ENCODE results near the gene KRT5. TPM values are rescaled to one million over a fixed set of nuclear protein-coding genes. Genes with fewer than 3 reads are reported as not detected.

Gene KRT5
- total RNA-seq, 2 experiments from 2014 or later, result not detected

GRCh38 chr12:52551216-52551865 is 31.1 kb upstream of the KRT5 start:
- H3K27ac Mint-ChIP-seq, result no peak overlapping the region

GRCh38 chr12:52546126-52546525 is 25.9 kb upstream of the KRT5 start:
- Mint-ChIP-seq H3K27ac (no peak overlapping the region), H3K4me3 (no peak overlapping the region), H3K9me3 (no peaks in the 10 kb centered on the region), H3K4me1 (ENCODE audit: low read depth) (no peaks in the 10 kb centered on the region), H3K36me3 (ENCODE audit: low read depth) (no peaks in the 10 kb centered on the region), H3K27me3 (ENCODE audit: low read depth) (no peaks in the 10 kb centered on the region)
- CTCF ChIA-PET, result no interaction called here
- no peak for DNase-seq
- intact Hi-C loops (cut with micrococcal nuclease), result no loop called here

More at GRCh38 chr12:52551216-52551865, 31.1 kb upstream of the KRT5 start:
- no peaks in the 10 kb centered on the region for H3K27me3 Mint-ChIP-seq (ENCODE audit: low read depth)
- DNase-seq, result no peak
- H3K36me3 Mint-ChIP-seq (ENCODE audit: low read depth), result no peaks in the 10 kb centered on the region
- CTCF ChIA-PET, result interaction anchor here (0.6 kb wide), 1 partner anchor 431 kb away, joined by 3 read pairs; no protein-coding TSS in a partner anchor
- H3K4me1 Mint-ChIP-seq (ENCODE audit: low read depth), result no peaks in the 10 kb centered on the region
- intact Hi-C loops (cut with micrococcal nuclease), result no loop called here
- no peaks in the 10 kb centered on the region for H3K9me3 Mint-ChIP-seq
- no peak overlapping the region for H3K4me3 Mint-ChIP-seq

GRCh38 chr12:52543985-52544883 is 24.0 kb upstream of the KRT5 start:
- intact Hi-C loops (cut with micrococcal nuclease), result no loop called here

GRCh38 chr12:52542785-52543318 is 22.7 kb upstream of the KRT5 start:
- CTCF ChIA-PET, result no interaction called here
- no peaks in the 10 kb centered on the region for H3K27me3 Mint-ChIP-seq (ENCODE audit: low read depth)
- H3K9me3 Mint-ChIP-seq, result no peaks in the 10 kb centered on the region
- no peak overlapping the region for H3K27ac Mint-ChIP-seq
- no peak for DNase-seq
- H3K4me1 Mint-ChIP-seq (ENCODE audit: low read depth), result no peaks in the 10 kb centered on the region
- intact Hi-C loops (cut with micrococcal nuclease), result no loop called here
- no peaks in the 10 kb centered on the region for H3K36me3 Mint-ChIP-seq (ENCODE audit: low read depth)
- H3K4me3 Mint-ChIP-seq, result no peak overlapping the region

More at GRCh38 chr12:52543985-52544883, 24.0 kb upstream of the KRT5 start:
- Mint-ChIP-seq H3K27me3 (ENCODE audit: low read depth) (no peaks in the 10 kb centered on the region), H3K9me3 (no peaks in the 10 kb centered on the region), H3K36me3 (ENCODE audit: low read depth) (no peaks in the 10 kb centered on the region), H3K4me1 (ENCODE audit: low read depth) (no peaks in the 10 kb centered on the region), H3K4me3 (no peak overlapping the region), H3K27ac (no peak overlapping the region)
- DNase-seq, result no peak
- CTCF ChIA-PET, result interaction anchor here (0.9 kb wide), 1 partner anchor 322 kb away, joined by 3 read pairs; no protein-coding TSS in a partner anchor

GRCh38 chr12:52542157-52542556 is 22.0 kb upstream of the KRT5 start:
- Mint-ChIP-seq H3K4me3 (no peak overlapping the region), H3K27ac (no peak overlapping the region), H3K36me3 (ENCODE audit: low read depth) (no peaks in the 10 kb centered on the region), H3K4me1 (ENCODE audit: low read depth) (no peaks in the 10 kb centered on the region), H3K27me3 (ENCODE audit: low read depth) (no peaks in the 10 kb centered on the region), H3K9me3 (no peaks in the 10 kb centered on the region)
- intact Hi-C loops (cut with micrococcal nuclease), result no loop called here
- CTCF ChIA-PET, result interaction anchor here (1.8 kb wide), 1 partner anchor 337 kb away, joined by 6 read pairs; no protein-coding TSS in a partner anchor
- DNase-seq, result peak; percentile 10

GRCh38 chr12:52541709-52542108 is 21.5 kb upstream of the KRT5 start:
- CTCF ChIA-PET, result interaction anchor here (1.8 kb wide), 1 partner anchor 338 kb away, joined by 6 read pairs; no protein-coding TSS in a partner anchor
- DNase-seq, result no peak
- Mint-ChIP-seq H3K9me3 (no peaks in the 10 kb centered on the region), H3K27me3 (ENCODE audit: low read depth) (no peaks in the 10 kb centered on the region), H3K4me1 (ENCODE audit: low read depth) (no peaks in the 10 kb centered on the region), H3K36me3 (ENCODE audit: low read depth) (no peaks in the 10 kb centered on the region), H3K27ac (no peak overlapping the region), H3K4me3 (no peak overlapping the region)
- intact Hi-C loops (cut with micrococcal nuclease), result no loop called here

- no peaks in the 10 kb centered on the region for H3K9me3 Mint-ChIP-seq
- no peak overlapping the region for H3K4me3 Mint-ChIP-seq
- no peaks in the 10 kb centered on the region for H3K36me3 Mint-ChIP-seq (ENCODE audit: low read depth)
- H3K27me3 Mint-ChIP-seq (ENCODE audit: low read depth), result no peaks in the 10 kb centered on the region
- intact Hi-C loops (cut with micrococcal nuclease), result no loop called here
- H3K4me1 Mint-ChIP-seq (ENCODE audit: low read depth), result no peaks in the 10 kb centered on the region
- DNase-seq, result no peak
- CTCF ChIA-PET, result interaction anchor here (1.8 kb wide), 1 partner anchor 339 kb away, joined by 6 read pairs; no protein-coding TSS in a partner anchor
- H3K27ac Mint-ChIP-seq, result no peak overlapping the region
These were observed 20.3 kb upstream of the KRT5 start for GRCh38 chr12:52540531-52540930.

GRCh38 chr12:52539821-52540173 is 19.6 kb upstream of the KRT5 start:
- no peaks in the 10 kb centered on the region for H3K27me3 Mint-ChIP-seq (ENCODE audit: low read depth)
- H3K36me3 Mint-ChIP-seq (ENCODE audit: low read depth), result no peaks in the 10 kb centered on the region
- no peak for DNase-seq
- intact Hi-C loops (cut with micrococcal nuclease), result loop anchor here (10.0 kb wide), 1 partner anchor 165 kb away; no protein-coding TSS in a partner anchor
- CTCF ChIA-PET, result no interaction called here
- H3K4me3 Mint-ChIP-seq, result no peak overlapping the region
- H3K9me3 Mint-ChIP-seq, result no peaks in the 10 kb centered on the region
- no peak overlapping the region for H3K27ac Mint-ChIP-seq
- H3K4me1 Mint-ChIP-seq (ENCODE audit: low read depth), result no peaks in the 10 kb centered on the region

GRCh38 chr12:52539083-52539820 is 19.1 kb upstream of the KRT5 start:
- no peaks in the 10 kb centered on the region for H3K9me3 Mint-ChIP-seq
- intact Hi-C loops (cut with micrococcal nuclease), result loop anchor here (10.0 kb wide), 1 partner anchor 164 kb away; no protein-coding TSS in a partner anchor
- CTCF ChIA-PET, result no interaction called here

GRCh38 chr12:52537101-52537500 is 16.9 kb upstream of the KRT5 start:
- intact Hi-C loops (cut with micrococcal nuclease), result loop anchor here (10.0 kb wide), 1 partner anchor 162 kb away; no protein-coding TSS in a partner anchor
- CTCF ChIA-PET, result no interaction called here
- H3K4me3 Mint-ChIP-seq, result no peak overlapping the region
- no peak overlapping the region for H3K27ac Mint-ChIP-seq
- no peaks in the 10 kb centered on the region for H3K36me3 Mint-ChIP-seq (ENCODE audit: low read depth)
- no peak for DNase-seq
- no peaks in the 10 kb centered on the region for H3K27me3 Mint-ChIP-seq (ENCODE audit: low read depth)
- H3K9me3 Mint-ChIP-seq, result no peaks in the 10 kb centered on the region
- no peaks in the 10 kb centered on the region for H3K4me1 Mint-ChIP-seq (ENCODE audit: low read depth)

More at GRCh38 chr12:52539083-52539820, 19.1 kb upstream of the KRT5 start:
- Mint-ChIP-seq H3K27me3 (ENCODE audit: low read depth) (no peaks in the 10 kb centered on the region), H3K4me1 (ENCODE audit: low read depth) (no peaks in the 10 kb centered on the region), H3K27ac (no peak overlapping the region), H3K36me3 (ENCODE audit: low read depth) (no peaks in the 10 kb centered on the region), H3K4me3 (no peak overlapping the region)
- no peak for DNase-seq

GRCh38 chr12:52535574-52535973 is 15.4 kb upstream of the KRT5 start:
- intact Hi-C loops (cut with micrococcal nuclease), result loop anchor here (10.0 kb wide), 1 partner anchor 161 kb away; no protein-coding TSS in a partner anchor
- H3K27me3 Mint-ChIP-seq (ENCODE audit: low read depth), result no peaks in the 10 kb centered on the region
- DNase-seq, result no peak
- no peaks in the 10 kb centered on the region for H3K9me3 Mint-ChIP-seq
- no peaks in the 10 kb centered on the region for H3K4me1 Mint-ChIP-seq (ENCODE audit: low read depth)
- CTCF ChIA-PET, result interaction anchor here (1.7 kb wide), 1 partner anchor 26 kb away, joined by 3 read pairs; no protein-coding TSS in a partner anchor
- H3K27ac Mint-ChIP-seq, result no peak overlapping the region
- H3K36me3 Mint-ChIP-seq (ENCODE audit: low read depth), result no peaks in the 10 kb centered on the region
- no peak overlapping the region for H3K4me3 Mint-ChIP-seq
